GM19328 (cell line): Measurements from ENCODE around the gene LYZL2.
"Not testable (repeated sequence)": the region's sequence is repeated elsewhere in the genome, so short reads cannot be mapped to it uniquely, and the experiment has no call there.

ENCODE experiments used
- ATAC-seq: cut with Tn5 transposase; IDR thresholded peaks from one replicate; pipeline ENCODE4 v1.9.1; 2021; ENCODE audit warnings: mild to moderate bottlenecking, moderate library complexity; ENCODE audit not compliant: unreplicated experiment

Gene LYZL2

GRCh38 chr10:30639946-30640786 is 10.6 kb upstream of the LYZL2 start:
- ATAC-seq, result no peak

- no peak for ATAC-seq
These were observed 8.4 kb upstream of the LYZL2 start for GRCh38 chr10:30637881-30638467.

DNA sequence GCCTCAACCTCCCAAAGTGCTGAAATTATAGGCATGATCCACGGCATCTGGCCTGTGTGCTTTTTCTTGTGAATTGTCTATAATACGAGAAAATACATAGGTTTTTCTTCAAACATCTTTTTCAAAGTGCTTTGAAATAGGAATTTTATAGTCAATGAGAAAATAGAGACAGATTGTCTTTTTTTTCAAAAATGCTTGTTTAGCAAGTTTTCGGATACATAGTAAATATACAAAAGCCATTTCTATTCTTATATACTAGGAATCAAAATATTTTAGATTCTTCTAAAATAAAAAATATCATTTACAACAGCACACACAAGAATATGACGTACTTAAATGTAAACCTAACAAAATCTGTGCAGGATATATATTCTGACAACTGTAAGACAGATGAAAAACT is 1.6 kb upstream of the LYZL2 start:
- no peak for ATAC-seq

DNA sequence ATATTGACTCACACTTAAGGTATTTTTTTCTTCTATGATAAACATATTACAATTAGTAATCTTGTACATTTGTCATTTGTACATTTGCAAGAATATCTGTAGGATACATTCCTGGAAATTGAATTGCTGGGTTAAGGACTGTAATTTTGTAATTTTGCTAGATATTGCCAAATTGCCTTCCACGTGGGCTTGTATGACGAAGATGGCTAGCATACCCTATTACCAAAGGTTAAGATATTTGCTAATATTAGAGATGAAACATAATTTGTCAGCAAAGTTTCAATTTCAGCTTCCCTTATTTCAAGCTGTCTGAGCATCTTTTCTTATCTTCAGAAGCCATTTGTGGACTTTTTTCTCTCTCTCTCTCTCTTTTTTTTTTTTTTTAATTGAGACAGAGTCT is 1.0 kb upstream of the LYZL2 start:
- no peak for ATAC-seq

- not testable (repeated sequence) for ATAC-seq
These were observed 977 bp downstream of the LYZL2 start for GRCh38 chr10:30628576-30628975.

DNA sequence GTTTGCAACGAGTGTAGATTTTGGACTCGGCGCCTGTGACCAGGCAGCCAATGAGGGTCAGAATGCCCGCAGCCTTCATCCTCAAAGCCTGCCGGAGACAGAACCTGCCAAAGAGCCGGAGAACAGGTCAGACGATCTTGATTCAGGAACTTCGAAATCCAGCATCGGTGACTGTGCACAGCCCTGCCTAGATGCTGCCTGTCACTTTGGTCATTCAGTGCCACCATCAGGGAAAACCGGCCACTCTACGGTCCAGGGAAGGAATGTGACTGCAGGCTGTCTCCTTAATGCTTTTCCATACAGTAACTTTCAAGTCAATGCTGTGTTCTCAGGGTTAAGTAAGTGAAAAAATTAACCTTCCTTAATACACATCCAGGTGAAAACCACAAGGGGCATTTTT is 2.7 kb downstream of the LYZL2 start:
- ATAC-seq, result not testable (repeated sequence)

- ATAC-seq, result not testable (repeated sequence)
These were observed 3.4 kb downstream of the LYZL2 start for GRCh38 chr10:30626196-30626595.

DNA sequence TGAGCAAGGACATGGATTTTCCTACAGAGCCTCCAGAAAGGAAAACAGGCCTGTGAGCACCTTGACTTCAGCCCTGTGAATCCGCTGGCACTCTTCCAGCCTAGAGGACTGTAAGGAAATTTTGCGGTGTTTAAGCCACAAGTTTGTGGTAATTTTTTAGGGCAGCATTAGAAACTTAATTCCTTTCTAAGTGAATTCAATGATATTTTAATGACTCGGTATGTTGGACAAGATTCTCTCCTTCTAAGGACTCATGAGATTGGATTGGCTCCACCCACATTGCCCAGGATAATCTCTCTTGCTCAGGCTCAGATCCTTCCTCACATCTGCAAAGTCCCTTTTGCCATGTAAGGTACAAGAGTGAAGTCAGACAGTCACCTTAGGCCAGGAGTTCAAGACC is 4.5 kb downstream of the LYZL2 start:
- ATAC-seq, result no peak

- ATAC-seq, result no peak
These were observed 9.6 kb downstream of the LYZL2 start for GRCh38 chr10:30619966-30620365.

- no peak for ATAC-seq
These were observed 12.5 kb downstream of the LYZL2 start for GRCh38 chr10:30617070-30617469.

GRCh38 chr10:30611041-30611440 is 18.5 kb downstream of the LYZL2 start:
- ATAC-seq, result not testable (repeated sequence)

DNA sequence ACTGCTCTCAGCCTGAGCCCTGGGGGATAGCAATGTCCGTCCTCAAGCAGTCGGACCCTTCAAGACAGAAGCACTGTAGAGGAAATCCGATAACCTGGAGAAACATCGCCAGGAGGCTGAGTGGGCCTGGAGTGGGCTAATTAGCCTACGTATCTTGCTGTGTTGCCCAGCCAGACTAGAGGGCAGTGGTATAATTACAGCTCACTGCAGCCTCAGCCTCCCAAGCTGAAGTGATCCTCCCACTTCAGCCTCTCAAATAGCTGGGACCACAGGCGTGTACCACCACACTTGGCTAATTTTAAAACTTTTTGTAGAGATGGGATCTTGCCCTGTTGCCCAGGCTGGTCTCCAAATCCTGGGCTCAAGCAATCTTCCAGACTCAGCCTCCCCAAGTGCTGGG is 21.7 kb downstream of the LYZL2 start:
- no peak for ATAC-seq

DNA sequence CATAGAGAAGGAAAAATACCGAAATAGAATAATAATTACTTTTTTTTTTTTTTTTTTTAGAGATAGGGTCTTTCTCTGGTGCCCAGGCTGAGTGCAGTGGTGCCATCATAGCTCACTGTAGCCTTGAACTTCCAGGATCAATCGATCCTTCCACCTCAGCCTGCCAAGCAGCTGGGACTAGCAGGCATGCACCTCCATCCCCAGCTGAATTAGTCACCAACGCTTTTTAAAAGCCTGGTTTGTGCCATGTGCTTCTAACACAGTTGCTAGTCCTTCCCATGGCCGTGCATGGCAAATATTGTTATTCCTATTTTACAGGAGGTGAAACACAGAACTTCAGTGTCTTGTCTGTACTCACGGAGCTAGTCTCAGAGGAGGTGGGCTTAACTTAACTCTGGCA is 23.2 kb downstream of the LYZL2 start:
- ATAC-seq, result no peak

DNA sequence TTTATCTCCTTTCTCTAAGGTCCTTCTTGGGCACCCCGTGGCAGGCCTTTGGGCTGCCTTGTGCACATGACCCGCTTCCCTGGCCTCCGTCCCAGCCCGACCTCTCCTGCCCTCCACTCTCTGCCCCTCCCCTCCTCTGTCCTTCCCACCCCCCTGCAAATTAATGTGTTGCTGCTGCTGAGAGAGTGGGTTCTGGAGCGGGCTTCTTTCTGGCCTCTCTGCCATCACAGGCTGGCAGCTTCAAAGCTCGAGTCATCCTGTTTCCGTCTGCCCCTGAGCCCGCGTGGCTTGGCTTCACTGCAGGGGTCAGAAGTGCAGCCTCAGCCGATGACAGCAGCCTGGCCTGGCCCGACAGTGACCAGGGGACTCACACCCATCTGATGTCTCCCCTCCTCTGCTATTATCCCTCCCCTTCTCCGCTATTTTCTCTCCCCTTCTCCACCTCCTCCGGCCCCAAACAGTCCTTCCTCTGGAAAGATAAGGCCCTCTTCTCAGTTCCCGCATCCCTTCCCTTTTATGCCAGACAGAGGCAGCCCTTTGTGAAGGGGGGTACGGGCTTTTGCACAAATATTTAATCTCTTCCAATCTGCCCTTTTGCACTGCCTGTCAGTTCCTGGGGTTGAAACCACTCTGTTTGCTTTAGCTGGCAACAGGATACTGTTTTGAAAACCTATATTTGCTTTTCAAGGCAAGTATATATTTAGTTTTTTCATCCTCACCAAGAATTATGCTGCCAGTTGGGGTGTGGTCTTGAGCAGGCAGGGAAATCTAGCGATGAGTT is 24.0 kb downstream of the LYZL2 start:
- ATAC-seq, result not testable (repeated sequence)

DNA sequence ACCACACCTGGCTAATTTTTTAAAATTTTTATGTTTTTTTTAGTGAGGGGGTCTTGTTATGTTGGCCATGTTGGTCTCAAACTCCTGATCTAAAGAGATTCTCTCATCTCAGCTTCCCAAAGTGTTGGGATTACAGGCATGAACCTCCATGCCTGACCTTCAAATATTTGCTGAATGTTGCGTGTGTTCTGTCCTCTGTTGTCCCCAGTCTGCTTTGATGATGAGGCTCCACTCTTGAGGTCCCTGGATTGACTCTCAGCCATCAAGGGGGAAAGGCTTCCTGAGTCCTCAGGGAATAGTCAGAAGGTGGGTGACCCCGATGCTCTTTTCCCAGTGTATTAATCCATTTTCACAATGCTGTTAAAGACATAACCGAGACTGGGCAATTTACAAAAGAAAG is 26.0 kb downstream of the LYZL2 start:
- ATAC-seq, result no peak

GRCh38 chr10:30602747-30603146 is 26.8 kb downstream of the LYZL2 start:
- no peak for ATAC-seq

DNA sequence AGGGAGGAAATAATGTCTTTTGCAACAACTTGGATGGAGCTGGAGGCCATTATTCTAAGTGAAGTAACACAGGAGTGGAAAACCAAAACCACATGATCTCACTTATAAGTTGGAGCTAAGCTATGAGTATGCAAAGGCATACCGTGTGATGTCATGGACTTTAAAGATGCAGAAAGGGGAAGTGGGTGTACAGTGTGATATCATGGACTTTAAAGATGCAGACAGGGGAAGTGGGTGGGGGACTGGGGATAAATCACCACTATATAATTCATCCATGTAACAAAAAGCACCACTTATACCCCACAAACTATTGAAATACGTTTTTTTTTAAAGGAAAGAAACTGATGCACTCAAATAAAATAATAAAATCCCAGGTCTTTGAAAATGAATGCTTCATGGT is 29.5 kb downstream of the LYZL2 start:
- no peak for ATAC-seq

- no peak for ATAC-seq
These were observed 31.3 kb downstream of the LYZL2 start for GRCh38 chr10:30598105-30598776.

DNA sequence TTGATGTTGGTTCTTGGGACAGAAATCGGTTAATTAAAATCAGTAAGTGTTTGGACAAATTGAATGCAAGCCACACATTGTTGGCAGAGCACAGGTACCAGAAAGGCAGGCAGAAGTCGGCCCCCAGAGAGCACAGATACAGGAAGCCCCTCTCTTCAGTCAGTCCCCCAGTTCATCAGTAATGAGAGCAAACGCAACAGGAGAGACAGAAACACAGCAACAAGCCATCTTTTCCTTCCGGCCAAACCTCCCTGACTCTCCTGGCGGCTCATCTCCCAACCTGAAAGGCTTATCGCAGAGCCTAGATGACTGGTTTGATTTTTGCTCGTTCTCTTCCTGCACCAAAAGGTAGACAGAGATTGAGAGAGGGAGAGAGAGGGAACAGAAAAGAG is 32.1 kb downstream of the LYZL2 start:
- ATAC-seq, result not testable (repeated sequence)

GRCh38 chr10:30596493-30597432 is 32.8 kb downstream of the LYZL2 start:
- ATAC-seq, result not testable (repeated sequence)
